Ovary (tissue), 3 donors: ENCODE results near the gene MAN1C1.

Experiments used
- POLR2A ChIP-seq: fragments of 450-650 bp; IDR thresholded peaks from one replicate; pipeline ENCODE4 v1.6.1; 2017; ENCODE audit warnings: antibody characterized with exemption, mild to moderate bottlenecking, moderate library complexity
- TF ChIP-seq, protein P1 (sequence below), 3 donors: fragments of 450-650 bp in 2 of 3; fragments of 200-600 bp in 1 of 3; IDR thresholded peaks; one replicate each; pipeline versions ENCODE4 v1.5.1 to v1.8.0; 2016 to 2022; ENCODE audit warnings: antibody characterized with exemption in 3 of 3, mild to moderate bottlenecking in 1 of 3
- donor health status: DM: no; HTN: no; CAD: no.

DNA sequence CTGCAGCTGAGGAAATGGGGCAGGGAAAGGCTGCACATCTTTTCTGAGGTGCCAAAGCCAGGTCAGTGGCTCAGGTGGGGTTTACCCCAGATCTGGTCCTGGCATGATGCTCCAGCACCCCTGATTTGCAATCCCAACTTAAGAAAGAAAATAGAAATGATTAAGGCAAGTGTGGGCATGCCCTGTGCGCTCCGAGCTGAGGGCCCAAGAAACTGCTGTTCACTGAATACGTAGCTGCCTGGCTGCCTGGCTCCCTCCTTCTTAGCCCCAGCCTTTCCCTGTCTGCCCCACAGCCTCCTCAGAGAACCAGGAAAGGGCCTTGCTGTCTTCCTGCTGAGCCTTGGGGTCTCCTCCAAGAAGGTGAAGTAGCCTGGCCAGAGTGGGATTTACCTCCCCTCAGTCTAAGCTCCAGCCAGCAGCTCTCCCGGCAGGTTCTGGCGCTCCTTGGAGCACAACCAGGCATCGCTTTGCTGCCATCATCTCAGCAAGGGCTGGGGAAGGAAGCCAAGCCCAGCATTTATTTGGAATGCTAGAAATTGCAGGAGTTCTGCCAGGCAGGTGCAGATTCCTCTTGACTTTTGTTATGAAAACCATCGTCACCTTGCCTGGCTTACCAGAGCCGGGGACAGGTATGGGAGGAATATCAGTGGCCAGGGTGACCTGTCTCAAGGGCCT lies 132.1 kb downstream of the MAN1C1 start:
- TF ChIP-seq, protein P1, sequence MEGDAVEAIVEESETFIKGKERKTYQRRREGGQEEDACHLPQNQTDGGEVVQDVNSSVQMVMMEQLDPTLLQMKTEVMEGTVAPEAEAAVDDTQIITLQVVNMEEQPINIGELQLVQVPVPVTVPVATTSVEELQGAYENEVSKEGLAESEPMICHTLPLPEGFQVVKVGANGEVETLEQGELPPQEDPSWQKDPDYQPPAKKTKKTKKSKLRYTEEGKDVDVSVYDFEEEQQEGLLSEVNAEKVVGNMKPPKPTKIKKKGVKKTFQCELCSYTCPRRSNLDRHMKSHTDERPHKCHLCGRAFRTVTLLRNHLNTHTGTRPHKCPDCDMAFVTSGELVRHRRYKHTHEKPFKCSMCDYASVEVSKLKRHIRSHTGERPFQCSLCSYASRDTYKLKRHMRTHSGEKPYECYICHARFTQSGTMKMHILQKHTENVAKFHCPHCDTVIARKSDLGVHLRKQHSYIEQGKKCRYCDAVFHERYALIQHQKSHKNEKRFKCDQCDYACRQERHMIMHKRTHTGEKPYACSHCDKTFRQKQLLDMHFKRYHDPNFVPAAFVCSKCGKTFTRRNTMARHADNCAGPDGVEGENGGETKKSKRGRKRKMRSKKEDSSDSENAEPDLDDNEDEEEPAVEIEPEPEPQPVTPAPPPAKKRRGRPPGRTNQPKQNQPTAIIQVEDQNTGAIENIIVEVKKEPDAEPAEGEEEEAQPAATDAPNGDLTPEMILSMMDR (IDR thresholded peaks at IDR 0.05): no peak
- TF ChIP-seq POLR2A: no peak
